SK-N-SH (cell line): Measurements from ENCODE around the gene NAALADL2. TPM values are rescaled to one million over a fixed set of nuclear protein-coding genes. Genes with fewer than 3 reads are reported as not detected.

ENCODE experiments used
- CTCF ChIA-PET: fragments of 300-600, 350-600 bp; formaldehyde crosslinking; extraction: SDS; loops from one replicate; lab custom pipeline; 2021; lab: Yijun Ruan, JAX
- POLR2A ChIA-PET: fragments of 350-600 bp; sonication (Branson Sonifier 250); formaldehyde crosslinking; extraction: SDS; loops from one replicate; lab custom pipeline; 2020; ENCODE audit warnings: antibody characterized with exemption, inconsistent platforms; lab: Yijun Ruan, JAX
- DNase-seq: peaks from one replicate; pipeline ENCODE4 v3.0.0; 2012
- H2AFZ ChIP-seq: fragments of 200-600 bp; sonication (generic); 2 replicates; pipeline ENCODE4 v1.8.1; 2016; ENCODE audit warnings: antibody characterized with exemption, mild to moderate bottlenecking, low read depth
- H3F3A ChIP-seq: fragments of 200-600 bp; sonication (generic); replicated peaks from 2 replicates; pipeline ENCODE3; 2016; ENCODE audit warnings: antibody characterized with exemption, mild to moderate bottlenecking; ENCODE audit not compliant: insufficient read depth
- H3K27ac ChIP-seq, 2 experiments: fragments of 200-500 bp in 1 of 2; fragments of 200-600 bp in 1 of 2; sonication (Bioruptor generic) in 1 of 2; sonication (generic), shearing (Covaris generic) in 1 of 2; 2 replicates each; pipeline versions ENCODE4 v1.5.1 to v1.6.1; 2014 to 2016; ENCODE audit warnings: low read depth in 2 of 2, inconsistent platforms in 1 of 2, low read length in 1 of 2, mild to moderate bottlenecking in 1 of 2, mixed read lengths in 1 of 2
- H3K27me3 ChIP-seq: fragments of 200-600 bp; sonication (generic), shearing (Covaris generic); 2 replicates; pipeline ENCODE4 v1.6.1; 2016; ENCODE audit warnings: mixed run types; ENCODE audit not compliant: insufficient read depth
- H3K36me3 ChIP-seq, 2 experiments: fragments of 200-500 bp in 1 of 2; fragments of 200-600 bp in 1 of 2; sonication (Bioruptor generic) in 1 of 2; sonication (generic) in 1 of 2; replicated peaks in 1 of 2; 2 replicates each; pipeline versions ENCODE3 to v1.5.1; 2014 to 2016; ENCODE audit warnings: low read length in 1 of 2, mild to moderate bottlenecking in 1 of 2; ENCODE audit not compliant: insufficient read depth in 2 of 2, control insufficient read depth in 1 of 2
- H3K4me1 ChIP-seq, 2 experiments: fragments of 200-500 bp in 1 of 2; fragments of 200-600 bp in 1 of 2; sonication (Bioruptor generic) in 1 of 2; sonication (generic), shearing (Covaris generic) in 1 of 2; 2 replicates each; pipeline versions ENCODE4 v1.5.1 to v1.6.1; 2014 to 2016; ENCODE audit warnings: low read depth in 1 of 2, low read length in 1 of 2, mixed run types in 1 of 2; ENCODE audit not compliant: insufficient read depth in 2 of 2, control insufficient read depth in 1 of 2
- H3K4me2 ChIP-seq: fragments of 200-600 bp; sonication (generic), shearing (Covaris generic); 2 replicates; pipeline ENCODE4 v1.6.1; 2017; ENCODE audit warnings: mixed run types
- H3K4me3 ChIP-seq, 2 experiments: fragments of 200-500 bp in 1 of 2; fragments of 200-600 bp in 1 of 2; sonication (Bioruptor generic) in 1 of 2; sonication (generic), shearing (Covaris generic) in 1 of 2; 2 replicates each; pipeline versions ENCODE4 v1.5.1 to v1.8.1; 2014 to 2016; ENCODE audit warnings: low read depth in 2 of 2, inconsistent platforms in 1 of 2, low read length in 1 of 2, mild to moderate bottlenecking in 1 of 2, mixed read lengths in 1 of 2, moderate library complexity in 1 of 2
- H3K79me2 ChIP-seq: fragments of 200-600 bp; sonication (generic); 2 replicates; pipeline ENCODE4 v1.8.1; 2017; ENCODE audit warnings: mild to moderate bottlenecking; ENCODE audit not compliant: insufficient read depth
- H3K9ac ChIP-seq: fragments of 200-600 bp; sonication (generic); 2 replicates; pipeline ENCODE4 v1.6.1; 2017; ENCODE audit warnings: mixed run types
- H3K9me2 ChIP-seq: fragments of 200-600 bp; sonication (generic); 2 replicates; pipeline ENCODE4 v1.6.1; 2017; ENCODE audit warnings: mixed run types
- H3K9me3 ChIP-seq: fragments of 200-600 bp; sonication (generic); 2 replicates; pipeline ENCODE4 v1.6.1; 2017; ENCODE audit warnings: mixed run types, mild to moderate bottlenecking, moderate library complexity
- H4K20me1 ChIP-seq: fragments of 200-600 bp; sonication (generic); 2 replicates; pipeline ENCODE4 v1.6.1; 2017; ENCODE audit warnings: mild to moderate bottlenecking, mixed run types; ENCODE audit not compliant: insufficient read depth
- CTCF ChIP-seq: fragments of 200-600 bp; sonication (generic); IDR thresholded peaks from 2 replicates; pipeline ENCODE4 v1.6.1; 2017; ENCODE audit warnings: antibody characterized with exemption, mild to moderate bottlenecking, moderate library complexity
- ELF1 ChIP-seq: IDR thresholded peaks from 2 replicates; pipeline ENCODE4 v1.4.0; 2012
- EP300 ChIP-seq, 2 experiments: IDR thresholded peaks; 2 replicates each; pipeline versions ENCODE4 v1.4.0 to v1.6.1; 2012; ENCODE audit warnings: borderline replicate concordance in 1 of 2, low read depth in 1 of 2, low read length in 1 of 2
- FOSL2 ChIP-seq: IDR thresholded peaks from 2 replicates; pipeline ENCODE4 v1.4.0; 2012; ENCODE audit warnings: low read depth, mild to moderate bottlenecking, moderate library complexity, borderline replicate concordance
- FOXM1 ChIP-seq: IDR thresholded peaks from 2 replicates; pipeline ENCODE4 v1.4.0; 2012; ENCODE audit warnings: low read depth, mild to moderate bottlenecking
- GABPA ChIP-seq: IDR thresholded peaks from 2 replicates; pipeline ENCODE4 v1.4.0; 2012; ENCODE audit warnings: low read depth, mild to moderate bottlenecking
- JUND ChIP-seq: IDR thresholded peaks from 2 replicates; pipeline ENCODE4 v1.4.0; 2012
- MAX ChIP-seq: IDR thresholded peaks from 2 replicates; pipeline ENCODE4 v1.4.0; 2012; ENCODE audit warnings: low read depth
- MXI1 ChIP-seq: IDR thresholded peaks from 2 replicates; pipeline ENCODE4 v1.6.1; 2012; ENCODE audit warnings: mild to moderate bottlenecking, low read depth, low read length, improper control_type of control experiment
- REST ChIP-seq: IDR thresholded peaks from 2 replicates; pipeline ENCODE4 v1.6.1; 2012; ENCODE audit warnings: mild to moderate bottlenecking, low read depth, low read length, moderate library complexity
- RFX5 ChIP-seq: IDR thresholded peaks from 2 replicates; pipeline ENCODE4 v1.6.1; 2012; ENCODE audit warnings: mild to moderate bottlenecking, improper control_type of control experiment, low read length
- SIN3A ChIP-seq: IDR thresholded peaks from 2 replicates; pipeline ENCODE4 v1.6.1; 2012; ENCODE audit warnings: low read depth, mild to moderate bottlenecking, low read length, moderate library complexity, borderline replicate concordance
- SMC3 ChIP-seq: IDR thresholded peaks from 2 replicates; pipeline ENCODE4 v1.6.1; 2012; ENCODE audit warnings: low read depth, low read length, improper control_type of control experiment
- TCF12 ChIP-seq: IDR thresholded peaks from 2 replicates; pipeline ENCODE4 v1.4.0; 2012
- TEAD4 ChIP-seq: IDR thresholded peaks from 2 replicates; pipeline ENCODE4 v1.4.0; 2012; ENCODE audit warnings: mild to moderate bottlenecking, borderline replicate concordance; ENCODE audit not compliant: insufficient read depth
- USF1 ChIP-seq: IDR thresholded peaks from 2 replicates; pipeline ENCODE4 v1.4.0; 2012; ENCODE audit warnings: low read depth, borderline replicate concordance
- WGBS: methylation state at CpG from one replicate; pipeline ENCODE4 v1.1.6; 2017; ENCODE audit warnings: low lambda C conversion rate; 5-methylcytosine and 5-hydroxymethylcytosine counted together
- polyA plus RNA-seq, 3 experiments: library from polyadenylated mRNA; depleted of rRNA; stranded (reverse); fragments of >200 nt; gene quantifications; 2 replicates each; pipeline ENCODE4 v1.2.3, GENCODE V29; 2012
- TF ChIP-seq, protein P1 (sequence below): fragments of 150-350 bp; IDR thresholded peaks from 2 replicates; pipeline ENCODE4 v1.6.1; 2017; ENCODE audit warnings: antibody characterized with exemption, low read length, low read depth, borderline replicate concordance
- TF ChIP-seq, protein P2 (sequence below): fragments of 150-350 bp; IDR thresholded peaks from 2 replicates; pipeline ENCODE4 v1.6.1; 2016; ENCODE audit warnings: mild to moderate bottlenecking, low read depth, low read length

Gene NAALADL2
- polyA plus RNA-seq, 1 of the 3 experiments (the other 2 are of a cell fraction) = 1.2 TPM

DNA sequence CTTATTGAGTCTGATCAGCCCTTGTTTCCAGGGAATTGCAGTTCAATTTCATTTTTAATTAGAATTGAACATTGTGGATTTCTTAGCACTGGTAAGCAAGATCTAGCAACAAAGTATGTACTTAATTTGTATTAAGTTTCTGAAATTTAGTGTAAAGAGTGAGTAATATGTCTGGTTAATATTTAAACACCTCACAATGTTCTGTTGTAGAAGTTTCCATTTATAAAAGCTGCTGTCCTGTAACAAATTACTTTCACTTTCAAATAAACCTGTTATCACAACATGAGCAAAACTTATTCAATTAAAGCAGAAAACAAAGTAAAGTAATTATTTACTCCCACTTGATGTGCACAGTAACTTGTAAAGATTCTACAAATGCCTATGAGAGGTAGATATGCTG lies 448.5 kb downstream of the NAALADL2 start:
- H2AFZ ChIP-seq = peak overlapping the region; percentile 41; the same call in 1 of the 2 replicates
- H3K27me3 ChIP-seq = no peaks in the 10 kb centered on the region
- TF ChIP-seq TEAD4 (no peak), MXI1 (no peak), FOSL2 (no peak), TCF12 (no peak), ELF1 (no peak), SMC3 (no peak), EP300 (IDR thresholded peaks at IDR 0.05; ENCODE audit: borderline replicate concordance in 1 of 2, low read depth in 1 of 2, low read length in 1 of 2) (no peak), USF1 (no peak), RFX5 (no peak), GABPA (no peak)
- peak overlapping the region; percentile 5; the same call in 1 of the 2 replicates for H3K4me2 ChIP-seq
- DNase-seq = no peak
- no peaks in the 10 kb centered on the region for H3K79me2 ChIP-seq
- no peak overlapping the region for H3K9ac ChIP-seq
- ChIA-PET POLR2A (no interaction called here), CTCF (no interaction called here)
- H3K27ac ChIP-seq = peak overlapping the region in 1 of 2 experiments; percentile 55; a peak in 2 of 4 replicates
- H4K20me1 ChIP-seq = no peaks in the 10 kb centered on the region
- no peaks in the 10 kb centered on the region; the same call in 1 of the 2 replicates for H3K9me3 ChIP-seq
- H3K9me2 ChIP-seq = no peaks in the 10 kb centered on the region
- peaks cover 2% of the 10 kb centered on the region for H3F3A ChIP-seq
- no peaks in the 10 kb centered on the region for H3K36me3 ChIP-seq
- peak overlapping the region in 1 of 2 experiments; percentile 5; a peak in 1 of 4 replicates for H3K4me3 ChIP-seq
- peaks cover 4 to 19% of the 10 kb centered on the region in 2 experiments; a peak in 3 of 4 replicates for H3K4me1 ChIP-seq

DNA sequence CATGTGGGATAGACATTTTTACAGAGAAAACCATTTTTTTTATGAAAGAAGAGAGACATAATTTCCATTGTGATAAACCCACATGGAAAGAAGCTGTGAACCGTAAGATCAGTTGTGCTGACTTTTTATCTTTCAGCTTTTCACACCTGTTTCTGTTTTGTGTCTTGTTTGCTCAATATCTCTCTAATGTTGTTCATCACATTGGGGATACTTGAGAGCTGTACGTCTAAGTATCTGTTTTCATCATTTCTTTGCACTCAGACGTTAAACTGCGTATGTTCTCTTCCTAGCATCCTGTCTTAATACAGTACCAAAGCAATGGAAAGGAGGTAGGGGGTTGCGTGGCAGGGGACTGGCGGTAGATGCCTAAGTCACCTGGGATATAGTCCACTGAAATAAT lies 449.0 kb downstream of the NAALADL2 start:
- H3K4me1 ChIP-seq = peaks cover 4 to 19% of the 10 kb centered on the region in 2 experiments; a peak in 3 of 4 replicates
- no peaks in the 10 kb centered on the region for H3K27me3 ChIP-seq
- no peaks in the 10 kb centered on the region for H4K20me1 ChIP-seq
- H3K4me3 ChIP-seq = 0 out of 4 replicates have a peak overlapping the region, but pooled peaks of 1 of the 2 experiments have one; percentile 5
- no peaks in the 10 kb centered on the region for H3K9me2 ChIP-seq
- peaks cover 2% of the 10 kb centered on the region for H3F3A ChIP-seq
- no peak for DNase-seq
- 85% methylated on average over 6 of the region's 6 CpGs for WGBS
- H2AFZ ChIP-seq = peak overlapping the region; percentile 41; the same call in 1 of the 2 replicates
- H3K36me3 ChIP-seq = no peaks in the 10 kb centered on the region
- CTCF ChIA-PET = no interaction called here
- peak overlapping the region; percentile 5; the same call in 1 of the 2 replicates for H3K4me2 ChIP-seq
- H3K9me3 ChIP-seq = no peaks in the 10 kb centered on the region; the same call in 1 of the 2 replicates
- H3K79me2 ChIP-seq = no peaks in the 10 kb centered on the region
- no peak overlapping the region for H3K9ac ChIP-seq
- peak overlapping the region in 1 of 2 experiments; percentile 55; a peak in 1 of 4 replicates for H3K27ac ChIP-seq
- POLR2A ChIA-PET = no interaction called here
- TF ChIP-seq CTCF (no peak), JUND (no peak), MAX (no peak), REST (no peak), TCF12 (no peak), FOXM1 (no peak), SIN3A (no peak)
- TF ChIP-seq, protein P1, sequence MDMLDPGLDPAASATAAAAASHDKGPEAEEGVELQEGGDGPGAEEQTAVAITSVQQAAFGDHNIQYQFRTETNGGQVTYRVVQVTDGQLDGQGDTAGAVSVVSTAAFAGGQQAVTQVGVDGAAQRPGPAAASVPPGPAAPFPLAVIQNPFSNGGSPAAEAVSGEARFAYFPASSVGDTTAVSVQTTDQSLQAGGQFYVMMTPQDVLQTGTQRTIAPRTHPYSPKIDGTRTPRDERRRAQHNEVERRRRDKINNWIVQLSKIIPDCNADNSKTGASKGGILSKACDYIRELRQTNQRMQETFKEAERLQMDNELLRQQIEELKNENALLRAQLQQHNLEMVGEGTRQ = no peak
- TF ChIP-seq, protein P2, sequence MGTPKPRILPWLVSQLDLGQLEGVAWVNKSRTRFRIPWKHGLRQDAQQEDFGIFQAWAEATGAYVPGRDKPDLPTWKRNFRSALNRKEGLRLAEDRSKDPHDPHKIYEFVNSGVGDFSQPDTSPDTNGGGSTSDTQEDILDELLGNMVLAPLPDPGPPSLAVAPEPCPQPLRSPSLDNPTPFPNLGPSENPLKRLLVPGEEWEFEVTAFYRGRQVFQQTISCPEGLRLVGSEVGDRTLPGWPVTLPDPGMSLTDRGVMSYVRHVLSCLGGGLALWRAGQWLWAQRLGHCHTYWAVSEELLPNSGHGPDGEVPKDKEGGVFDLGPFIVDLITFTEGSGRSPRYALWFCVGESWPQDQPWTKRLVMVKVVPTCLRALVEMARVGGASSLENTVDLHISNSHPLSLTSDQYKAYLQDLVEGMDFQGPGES = no peak
